ENCODE data around the gene MAP3K21.
A peak's percentile ranks its signal among the peaks of the same experiment; 100 is the strongest.

MAP3K21 gene

DNA sequence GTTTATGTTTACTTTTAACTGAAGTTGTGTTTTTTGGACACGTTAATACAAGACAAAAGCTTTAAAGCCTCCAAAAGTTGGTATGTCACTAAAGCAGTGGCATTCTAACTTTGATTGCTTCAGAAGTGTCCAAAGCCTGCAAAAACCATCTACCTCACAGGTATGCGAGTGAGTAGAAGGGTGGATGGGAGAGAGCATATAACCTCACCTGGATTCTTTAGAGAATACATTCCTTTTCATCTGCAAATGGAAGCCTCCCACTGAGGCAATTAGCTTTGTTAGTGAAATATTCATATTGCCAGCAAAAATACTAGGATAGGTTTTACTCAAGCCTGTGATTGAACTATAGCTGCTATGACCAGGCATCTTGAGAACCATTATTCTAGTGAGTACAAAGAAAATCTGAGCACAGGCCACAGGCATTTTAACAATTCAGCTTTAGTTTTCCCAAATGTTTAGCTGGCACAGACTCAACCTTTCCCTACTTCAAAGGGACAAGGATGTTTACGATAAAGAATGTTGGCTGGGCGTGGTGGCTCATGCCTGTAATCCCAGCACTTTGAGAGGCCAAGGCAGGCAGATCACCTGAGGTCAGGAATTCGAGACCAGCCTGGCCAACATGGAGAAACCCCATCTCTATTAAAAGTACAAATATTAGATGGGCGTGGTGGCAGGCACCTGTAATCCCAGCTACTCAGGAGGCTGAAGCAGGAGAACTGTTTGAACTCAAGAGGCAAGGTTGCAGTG, 39.7 kb downstream of the MAP3K21 start:
- peak; percentile 1 for DNase-seq (ENCODE audit: low spot score)
- CTCF ChIA-PET: interaction anchor here (1.1 to 1.5 kb wide), 2 partner anchors 62 to 74 kb away, joined by 3 to 7 read pairs; no protein-coding TSS in a partner anchor
- POLR2A ChIA-PET (ENCODE audit: low non-redundant PET): no interaction called here
- TF ChIP-seq, protein P1, sequence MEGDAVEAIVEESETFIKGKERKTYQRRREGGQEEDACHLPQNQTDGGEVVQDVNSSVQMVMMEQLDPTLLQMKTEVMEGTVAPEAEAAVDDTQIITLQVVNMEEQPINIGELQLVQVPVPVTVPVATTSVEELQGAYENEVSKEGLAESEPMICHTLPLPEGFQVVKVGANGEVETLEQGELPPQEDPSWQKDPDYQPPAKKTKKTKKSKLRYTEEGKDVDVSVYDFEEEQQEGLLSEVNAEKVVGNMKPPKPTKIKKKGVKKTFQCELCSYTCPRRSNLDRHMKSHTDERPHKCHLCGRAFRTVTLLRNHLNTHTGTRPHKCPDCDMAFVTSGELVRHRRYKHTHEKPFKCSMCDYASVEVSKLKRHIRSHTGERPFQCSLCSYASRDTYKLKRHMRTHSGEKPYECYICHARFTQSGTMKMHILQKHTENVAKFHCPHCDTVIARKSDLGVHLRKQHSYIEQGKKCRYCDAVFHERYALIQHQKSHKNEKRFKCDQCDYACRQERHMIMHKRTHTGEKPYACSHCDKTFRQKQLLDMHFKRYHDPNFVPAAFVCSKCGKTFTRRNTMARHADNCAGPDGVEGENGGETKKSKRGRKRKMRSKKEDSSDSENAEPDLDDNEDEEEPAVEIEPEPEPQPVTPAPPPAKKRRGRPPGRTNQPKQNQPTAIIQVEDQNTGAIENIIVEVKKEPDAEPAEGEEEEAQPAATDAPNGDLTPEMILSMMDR (conservative IDR thresholded peaks at IDR 0.05; ENCODE audit: low read depth): no peak
- no peak overlapping the region for H3K27ac ChIP-seq

- POLR2A ChIA-PET (ENCODE audit: low non-redundant PET): no interaction called here
- TF ChIP-seq, protein P1 (conservative IDR thresholded peaks at IDR 0.05; ENCODE audit: low read depth): no peak
- CTCF ChIA-PET: interaction anchor here (0.6 kb wide), 1 partner anchor 15 kb away, joined by 3 read pairs; no protein-coding TSS in a partner anchor
- H3K27ac ChIP-seq: no peak overlapping the region
- no peak for DNase-seq (ENCODE audit: low spot score)
These were observed 40.7 kb downstream of the MAP3K21 start for GRCh38 chr1:233368106-233368788.

- H3K27ac ChIP-seq: no peak overlapping the region
- CTCF ChIA-PET: no interaction called here
- no peak for DNase-seq (ENCODE audit: low spot score)
- POLR2A ChIA-PET (ENCODE audit: low non-redundant PET): no interaction called here
- TF ChIP-seq, protein P1 (conservative IDR thresholded peaks at IDR 0.05; ENCODE audit: low read depth): no peak
These were observed 41.2 kb downstream of the MAP3K21 start for GRCh38 chr1:233368789-233369130.

DNA sequence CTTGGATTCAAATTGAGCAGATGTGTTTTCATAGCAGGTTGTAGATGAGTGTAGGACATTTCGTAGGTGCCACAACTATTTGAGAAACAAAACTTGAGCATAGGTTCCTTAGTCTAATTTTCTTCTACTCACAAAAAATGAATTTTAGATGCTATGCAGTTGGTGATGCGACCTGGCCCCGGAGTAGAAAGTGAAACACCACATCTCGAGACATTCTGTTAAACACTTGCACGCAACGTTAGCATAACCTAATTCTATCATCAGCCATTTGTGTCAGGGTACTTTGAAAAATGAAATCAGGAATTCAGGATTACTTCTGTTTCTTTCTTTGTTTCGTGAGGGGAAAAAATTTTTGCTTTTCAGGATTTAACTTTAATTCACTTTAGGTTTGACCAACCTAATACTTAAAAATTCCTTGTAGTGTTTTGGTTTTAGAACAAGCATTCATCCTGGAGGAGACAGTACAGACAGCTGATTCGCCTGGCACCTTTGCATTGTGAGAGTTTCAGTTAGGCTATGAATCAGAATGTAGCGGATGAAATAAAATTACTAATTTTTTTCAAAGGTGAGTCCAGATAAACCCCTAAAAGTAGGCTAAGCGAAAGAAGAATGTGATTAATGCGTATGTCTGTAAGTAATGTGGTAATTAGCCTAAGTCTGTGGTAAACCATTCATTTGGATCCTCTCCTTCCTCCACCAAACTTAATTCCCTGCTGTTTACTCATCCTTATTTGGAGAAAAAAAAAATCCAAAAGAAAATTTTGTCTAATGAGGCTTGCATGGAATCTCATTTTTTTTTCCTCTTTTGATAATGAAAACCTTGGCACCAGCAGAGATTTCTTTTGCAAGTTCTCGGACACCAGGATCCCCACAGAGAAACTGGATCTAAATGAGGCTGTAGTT, 44.9 kb downstream of the MAP3K21 start:
- CTCF ChIA-PET: no interaction called here

GRCh38 chr1:233373226-233373625, 45.7 kb downstream of the MAP3K21 start:
- CTCF ChIA-PET: no interaction called here
- TF ChIP-seq, protein P1 (conservative IDR thresholded peaks at IDR 0.05; ENCODE audit: low read depth): no peak
- POLR2A ChIA-PET (ENCODE audit: low non-redundant PET): no interaction called here

More for the DNA sequence above, 44.9 kb downstream of the MAP3K21 start:
- DNase-seq (ENCODE audit: low spot score): no peak
- POLR2A ChIA-PET (ENCODE audit: low non-redundant PET): no interaction called here
- H3K27ac ChIP-seq: no peak overlapping the region
- TF ChIP-seq, protein P1 (conservative IDR thresholded peaks at IDR 0.05; ENCODE audit: low read depth): no peak

DNA sequence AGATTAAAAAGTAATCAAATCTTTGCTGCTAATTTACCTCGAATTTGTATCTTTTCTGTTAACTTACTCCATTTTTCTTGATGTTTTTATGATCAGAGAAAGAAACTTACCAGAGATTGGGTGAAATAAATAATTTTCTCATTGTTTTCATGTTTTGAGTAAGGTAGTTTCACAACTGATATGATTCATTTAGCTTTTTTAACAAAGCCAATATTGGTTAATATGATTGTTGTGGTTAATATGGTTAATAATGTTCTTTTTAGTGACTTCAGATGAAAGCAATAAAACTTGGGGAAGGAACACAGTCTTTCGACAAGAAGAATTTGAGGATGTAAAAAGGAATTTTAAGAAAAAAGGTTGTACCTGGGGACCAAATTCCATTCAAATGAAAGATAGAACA, 48.1 kb downstream of the MAP3K21 start:
- CTCF ChIA-PET: interaction anchor here (0.7 kb wide), 1 partner anchor 239 kb away, joined by 3 read pairs; no protein-coding TSS in a partner anchor
- no peak overlapping the region for H3K27ac ChIP-seq
- TF ChIP-seq, protein P1 (conservative IDR thresholded peaks at IDR 0.05; ENCODE audit: low read depth): no peak
- POLR2A ChIA-PET (ENCODE audit: low non-redundant PET): no interaction called here
- DNase-seq (ENCODE audit: low spot score): no peak

More at GRCh38 chr1:233373226-233373625, 45.7 kb downstream of the MAP3K21 start:
- H3K27ac ChIP-seq: no peak overlapping the region
- no peak for DNase-seq (ENCODE audit: low spot score)
